NCI-H69 (cell line): Measurements from ENCODE around the gene PLAC8L1.

Source experiments
- DNase-seq: peaks from one replicate; lab custom pipeline; 2025; lab: John Stamatoyannopoulos, UW

Gene PLAC8L1

DNA sequence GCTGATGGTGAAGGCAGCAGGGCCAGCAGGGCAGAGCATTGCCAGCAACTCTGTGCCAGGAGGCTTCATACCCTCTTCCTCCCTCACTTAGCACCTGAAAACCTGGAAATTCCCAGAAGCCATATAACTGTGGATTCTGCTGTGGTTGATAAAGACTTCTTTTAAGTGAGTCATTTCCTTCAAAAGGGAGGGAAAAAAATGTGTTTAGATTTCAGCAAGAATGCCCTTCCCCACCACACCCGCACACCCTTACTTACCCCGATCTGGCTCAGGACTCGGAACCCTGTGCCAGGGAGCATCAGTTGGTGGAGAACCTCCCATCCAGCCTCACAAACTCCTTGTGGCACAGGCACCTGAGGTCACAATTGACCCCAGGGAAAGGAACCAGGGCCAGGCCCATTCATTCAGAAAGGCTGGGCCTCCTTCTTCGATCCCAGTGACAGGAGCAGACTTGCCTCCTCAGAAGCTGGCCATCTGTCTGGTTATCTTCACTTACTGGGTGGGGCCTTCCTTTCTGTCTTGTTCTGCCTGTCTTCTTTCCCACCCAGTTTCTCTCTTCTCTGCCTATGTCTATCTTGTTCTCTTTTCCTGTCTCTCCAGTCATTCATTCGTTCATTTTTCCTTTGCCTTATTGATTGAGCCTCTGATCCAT lies 62.6 kb downstream of the PLAC8L1 start:
- DNase-seq, result peak; percentile 37

DNA sequence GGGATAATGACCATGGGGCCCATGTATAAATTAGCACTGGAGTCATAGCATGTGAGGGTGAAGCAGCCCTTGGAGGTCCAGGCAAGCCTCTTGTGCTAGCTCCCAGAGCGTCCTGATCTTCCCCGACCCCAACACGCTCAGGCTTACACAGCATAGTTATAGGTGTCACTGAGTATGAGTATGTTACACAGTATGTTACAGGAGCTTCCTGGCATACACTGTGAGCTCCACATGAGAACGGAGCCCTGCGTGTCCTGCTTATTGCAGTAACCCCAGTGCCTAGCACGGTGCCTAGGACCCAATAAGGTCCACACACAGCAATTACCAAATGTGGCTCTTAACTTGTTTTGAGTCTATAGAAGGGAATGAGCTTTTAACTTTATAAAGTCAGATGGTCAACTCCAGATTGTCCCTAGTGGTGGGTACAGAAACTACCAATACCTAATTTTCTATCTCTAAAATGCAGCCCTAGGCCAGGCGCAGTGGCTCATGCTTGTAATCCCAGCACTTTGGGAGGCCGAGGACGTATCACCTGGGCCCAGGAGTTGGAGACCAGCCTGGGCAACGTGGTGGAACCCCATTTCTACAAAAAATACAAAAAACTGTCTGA lies 64.1 kb downstream of the PLAC8L1 start:
- DNase-seq, result peak; percentile 26

DNA sequence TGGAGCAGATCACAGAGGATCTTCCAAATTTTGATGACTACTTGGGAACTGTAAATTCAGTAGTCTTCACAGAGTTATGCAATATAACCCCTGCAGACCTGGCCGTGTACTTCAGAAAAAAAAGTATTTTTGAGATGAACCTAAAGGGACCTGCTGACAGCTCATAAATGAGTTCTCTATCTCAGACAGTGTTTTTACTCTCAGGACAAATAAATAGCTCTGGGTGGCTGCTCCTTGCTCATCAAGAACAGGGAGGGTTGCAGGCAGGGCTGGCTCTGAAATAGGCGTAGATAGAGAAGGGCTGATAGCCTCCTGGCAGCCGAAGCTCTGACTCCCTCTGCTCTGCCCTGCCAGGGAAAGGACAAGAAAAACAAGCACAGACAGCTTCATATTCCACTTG lies 64.8 kb downstream of the PLAC8L1 start:
- no peak for DNase-seq

DNA sequence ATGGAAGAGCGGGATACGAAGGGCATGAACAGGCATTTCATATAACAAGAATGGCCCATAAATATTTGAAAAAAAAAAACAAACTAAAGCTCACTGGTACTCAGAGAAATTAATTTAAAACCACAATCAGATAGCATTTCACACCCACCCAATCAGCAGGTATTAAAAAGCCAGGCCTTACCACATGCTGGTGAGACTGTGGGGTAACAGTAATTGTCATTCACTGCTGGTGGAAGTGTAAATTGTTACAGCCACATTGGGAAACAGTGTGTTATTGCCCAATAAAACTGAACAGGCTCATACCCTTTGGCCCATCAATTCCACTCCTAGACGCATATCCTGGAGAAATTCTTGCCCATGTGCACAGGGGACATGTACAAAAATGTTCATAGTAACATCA lies 66.0 kb downstream of the PLAC8L1 start:
- no peak for DNase-seq

DNA sequence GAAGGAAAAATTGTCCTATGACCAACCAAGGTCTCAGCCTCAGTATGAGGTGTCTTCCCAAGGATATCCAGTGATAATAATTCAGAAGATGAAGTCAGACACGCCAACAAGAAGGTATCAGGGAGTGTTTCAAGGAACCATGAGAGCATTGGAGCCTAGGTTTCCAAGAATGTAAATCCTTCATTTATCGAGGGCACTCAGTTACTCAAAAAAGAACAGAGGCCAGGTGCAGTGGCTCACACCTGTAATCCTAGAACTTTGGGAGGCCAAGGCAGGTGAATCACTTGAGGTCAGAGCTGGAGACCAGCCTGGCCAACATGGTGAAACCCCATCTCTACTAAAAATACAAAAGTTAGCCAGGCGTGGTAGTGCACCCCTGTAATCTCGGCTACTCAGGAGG lies 70.8 kb downstream of the PLAC8L1 start:
- no peak for DNase-seq
